Left lung (tissue), 10 donors: ENCODE measurements around the gene DIPK1B. TPM values are rescaled to one million over a fixed set of nuclear protein-coding genes. Genes with fewer than 3 reads are reported as not detected.
A peak's percentile ranks its signal among the peaks of the same experiment; 100 is the strongest.
"Not testable (repeated sequence)": the region's sequence is repeated elsewhere in the genome, so short reads cannot be mapped to it uniquely, and the experiment has no call there.

Experiments
- ATAC-seq: fragments of 200-7000 bp; cut with Tn5 transposase; one replicate; pipeline ENCODE4 v1.9.1; 2020; ENCODE audit warnings: moderate library complexity
- DNase-seq, 4 donors: peaks; one replicate each; pipeline ENCODE4 v3.0.0-alpha.2; 2013 to 2020
- H3K27ac ChIP-seq, 2 donors: fragments of 200-600 bp; sonication (generic) in 1 of 2; one replicate each; pipeline versions ENCODE4 v1.5.0 to v1.8.0; 2020 to 2021
- H3K27me3 ChIP-seq, 2 donors: fragments of 200-600 bp; sonication (generic) in 1 of 2; one replicate each; pipeline versions ENCODE4 v1.5.0 to v1.8.0; 2020 to 2021
- H3K36me3 ChIP-seq, 2 donors: fragments of 200-600 bp; sonication (generic) in 1 of 2; one replicate each; pipeline versions ENCODE4 v1.5.0 to v1.8.0; 2020 to 2021
- H3K4me1 ChIP-seq, 2 donors: fragments of 200-600 bp; one replicate each; pipeline ENCODE4 v1.8.0; 2021
- H3K4me3 ChIP-seq, 2 donors: fragments of 200-600 bp; sonication (generic) in 1 of 2; one replicate each; pipeline versions ENCODE4 v1.5.0 to v1.8.0; 2020 to 2021; ENCODE audit warnings: mild to moderate bottlenecking in 1 of 2
- H3K9me3 ChIP-seq, 2 donors: fragments of 200-600 bp; sonication (generic) in 1 of 2; one replicate each; pipeline versions ENCODE4 v1.5.0 to v1.8.0; 2020 to 2021
- CTCF ChIP-seq, 2 donors: fragments of 200-600 bp; sonication (generic) in 1 of 2; IDR thresholded peaks; one replicate each; pipeline versions ENCODE4 v1.5.0 to v1.8.0; 2021; ENCODE audit warnings: antibody characterized with exemption in 2 of 2
- intact Hi-C, 2 donors: fragments of 100-400 bp; cut with DNase I; formaldehyde crosslinking; loops; one replicate each; pipeline versions ENCODE4 v1.11.2 to v1.14.2; 2022
- polyA plus RNA-seq, 6 donors: library from polyadenylated mRNA; unstranded; fragments of 120-200 nt; gene quantifications; one replicate each; pipeline ENCODE4 v1.2.1, GENCODE V29; 2013; ENCODE audit not compliant: insufficient read length in 6 of 6
- total RNA-seq, 2 donors: library from RNA; stranded (reverse); fragmentation: NEBNext Ultra II Directional; extraction: Animal tissue kit (Norgen Biotek cat#: 25700); gene quantifications; one replicate each; pipeline ENCODE4 v1.2.1, GENCODE V29; 2021
- donor health status: DM: no; HTN: yes; CAD: no.
- donor health status: DM: no; HTN: no; CAD: no.

DIPK1B gene
- total and polyA plus RNA-seq, 8 donors: 12.6 to 37.4 (median 28.6) TPM

- H3K27me3 ChIP-seq: peaks cover 4 to 16% of the 10 kb centered on the region in 2 donors
- no peaks in the 10 kb centered on the region for H3K36me3 ChIP-seq
- ATAC-seq (peak; percentile 12), DNase-seq (peak in 1 of 4 donors; percentile 80)
- H3K27ac ChIP-seq: no peak overlapping the region
- intact Hi-C loops: no loop called here
- TF ChIP-seq CTCF (IDR thresholded peaks at IDR 0.05): no peak
- H3K9me3 ChIP-seq: no peaks in the 10 kb centered on the region
- H3K4me1 ChIP-seq: peaks cover 12 to 56% of the 10 kb centered on the region in 2 donors
- no peak overlapping the region for H3K4me3 ChIP-seq
These were observed 11.3 kb upstream of the DIPK1B start for GRCh38 chr9:136700959-136701667.

GRCh38 chr9:136701668-136702053 is 10.7 kb upstream of the DIPK1B start:
- intact Hi-C loops: no loop called here
- Histone ChIP-seq H3K27ac (no peak overlapping the region), H3K36me3 (no peaks in the 10 kb centered on the region), H3K4me1 (peaks cover 12 to 51% of the 10 kb centered on the region in 2 donors), H3K9me3 (no peaks in the 10 kb centered on the region), H3K4me3 (no peak overlapping the region), H3K27me3 (peaks cover 4 to 16% of the 10 kb centered on the region in 2 donors)
- no peak for TF ChIP-seq CTCF (IDR thresholded peaks at IDR 0.05)
- DNase-seq (no peak), ATAC-seq (no peak)

DNA sequence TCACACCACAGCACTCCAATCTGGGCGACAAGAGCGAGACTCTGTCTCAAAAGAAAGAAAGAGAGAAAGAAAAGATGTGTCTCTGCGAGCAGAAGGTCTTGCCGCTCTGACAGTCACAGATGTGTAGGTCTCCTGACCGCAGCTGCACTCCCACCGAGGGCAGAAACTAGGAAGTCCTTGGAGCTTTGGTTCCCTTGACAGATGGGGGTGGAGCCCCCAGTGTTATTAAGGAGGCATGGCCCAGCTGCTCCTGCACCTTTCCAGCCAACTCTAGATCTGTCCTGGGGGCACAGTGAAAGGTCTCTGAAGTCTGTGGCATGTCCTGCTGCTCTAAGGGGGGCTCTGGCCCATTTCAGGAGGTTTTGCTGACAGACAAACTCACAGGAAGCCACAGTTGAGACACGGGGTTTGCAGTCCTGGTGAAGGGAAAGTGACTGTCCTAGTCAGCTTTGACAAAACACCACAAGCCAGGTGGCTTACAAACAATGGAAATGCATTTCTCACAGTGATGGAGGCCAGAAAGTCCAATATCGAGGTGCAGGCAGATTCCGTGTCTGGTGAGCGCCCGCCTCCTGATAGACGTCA is 9.0 kb upstream of the DIPK1B start:
- no peak for ATAC-seq
- intact Hi-C loops: no loop called here
- H3K36me3 ChIP-seq: no peaks in the 10 kb centered on the region

GRCh38 chr9:136704741-136705140 is 7.6 kb upstream of the DIPK1B start:
- peaks cover 4 to 16% of the 10 kb centered on the region in 2 donors for H3K27me3 ChIP-seq
- H3K4me1 ChIP-seq: peaks cover 6 to 24% of the 10 kb centered on the region in 2 donors
- H3K9me3 ChIP-seq, intact Hi-C loops, DNase-seq, ATAC-seq, H3K27ac ChIP-seq, H3K4me3 ChIP-seq, H3K36me3 ChIP-seq: not testable (repeated sequence)

More for the DNA sequence above, 9.0 kb upstream of the DIPK1B start:
- Histone ChIP-seq H3K9me3 (no peaks in the 10 kb centered on the region), H3K27me3 (peaks cover 4 to 16% of the 10 kb centered on the region in 2 donors), H3K27ac (no peak overlapping the region), H3K4me1 (peaks cover 6 to 37% of the 10 kb centered on the region in 2 donors), H3K4me3 (no peak overlapping the region)
- no peak for DNase-seq
- TF ChIP-seq CTCF (IDR thresholded peaks at IDR 0.05): no peak

DNA sequence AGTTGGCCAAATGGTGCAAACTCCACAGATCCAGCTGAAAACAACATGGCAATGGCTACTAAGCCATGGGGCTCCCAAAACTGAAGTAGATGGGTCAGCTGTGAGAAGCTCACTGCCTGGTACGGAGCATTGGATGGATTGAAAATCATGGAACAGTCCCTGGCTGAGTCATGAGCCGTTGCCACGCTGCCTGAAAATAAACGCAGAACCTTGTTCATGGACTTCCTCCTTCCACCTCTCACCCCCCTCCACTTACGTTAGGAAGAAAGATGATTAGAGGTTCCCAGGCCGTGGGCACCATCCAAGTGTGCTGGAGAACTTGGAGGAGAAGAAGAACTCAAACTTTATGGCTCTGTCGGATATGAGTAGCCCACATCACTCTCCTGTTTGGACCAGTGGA is 6.8 kb upstream of the DIPK1B start:
- no peak for TF ChIP-seq CTCF (IDR thresholded peaks at IDR 0.05)
- Histone ChIP-seq H3K9me3 (no peaks in the 10 kb centered on the region), H3K36me3 (no peaks in the 10 kb centered on the region), H3K4me1 (peaks cover 6 to 15% of the 10 kb centered on the region in 2 donors), H3K27ac (no peak overlapping the region), H3K4me3 (no peak overlapping the region), H3K27me3 (peaks cover 4 to 11% of the 10 kb centered on the region in 2 donors)
- DNase-seq (no peak), ATAC-seq (peak; percentile 16)
- intact Hi-C loops: no loop called here
